Right lobe of liver (tissue), 6 donors: ENCODE results near the gene RASSF7. TPM values are rescaled to one million over a fixed set of nuclear protein-coding genes. Genes with fewer than 3 reads are reported as not detected.

ENCODE experiments used
- ATAC-seq, 4 donors: fragments of 200-7000 bp; cut with Tn5 transposase; one replicate each; pipeline ENCODE4 v1.9.1; 2020; ENCODE audit warnings: mild to moderate bottlenecking in 4 of 4, moderate library complexity in 4 of 4
- DNase-seq, 3 donors: peaks; one replicate each; pipeline ENCODE4 v3.0.0-alpha.2; 2020
- H3K27ac ChIP-seq, 3 donors: fragments of 200-600 bp; one replicate each; pipeline ENCODE4 v1.8.0; 2022
- H3K27me3 ChIP-seq, 2 donors: fragments of 200-600 bp; one replicate each; pipeline ENCODE4 v1.8.0; 2022
- H3K36me3 ChIP-seq, 4 donors: fragments of 200-600 bp; sonication (generic) in 1 of 4; one replicate each; pipeline versions ENCODE4 v1.5.1 to v1.8.0; 2017 to 2022; ENCODE audit warnings: control low read depth in 1 of 4
- H3K4me1 ChIP-seq, 4 donors: fragments of 200-600 bp; sonication (generic) in 1 of 4; one replicate each; pipeline versions ENCODE4 v1.5.1 to v1.8.0; 2017 to 2022; ENCODE audit warnings: control low read depth in 1 of 4
- H3K4me3 ChIP-seq, 3 donors: fragments of 200-600 bp; one replicate each; pipeline ENCODE4 v1.8.0; 2022
- H3K9me3 ChIP-seq, 4 donors: fragments of 200-600 bp; sonication (generic) in 1 of 4; one replicate each; pipeline versions ENCODE4 v1.5.1 to v1.8.0; 2017 to 2022; ENCODE audit warnings: control low read depth in 1 of 4
- POLR2A ChIP-seq: fragments of 450-650 bp; IDR thresholded peaks from one replicate; pipeline ENCODE4 v1.6.1; 2017; ENCODE audit warnings: antibody characterized with exemption, mild to moderate bottlenecking
- WGBS: methylation state at CpG from one replicate; pipeline ENCODE4 v1.1.6; 2018; ENCODE audit warnings: low coverage, low lambda C conversion rate; ENCODE audit not compliant: insufficient coverage; ENCODE audit errors: missing lambda C conversion rate; 5-methylcytosine and 5-hydroxymethylcytosine counted together
- intact Hi-C, 2 donors: fragments of 100-400 bp; cut with DNase I; formaldehyde crosslinking; loops; one replicate each; pipeline versions ENCODE4 v1.11.2 to v1.14.1; 2022
- total RNA-seq, 6 experiments: library from RNA; depleted of rRNA in 2 of 6; stranded (reverse); fragments of >200 nt in 2 of 6; fragmentation: NEBNext Ultra II Directional in 3 of 6; extraction: Animal tissue kit (Norgen Biotek cat#: 25700) in 3 of 6; gene quantifications; one replicate each; pipeline versions ENCODE4 v1.1.0 to v1.2.4, GENCODE V29; 2016 to 2023
- TF ChIP-seq, protein P1 (sequence below), 4 donors: fragments of 200-600 bp in 3 of 4; fragments of 450-650 bp in 1 of 4; IDR thresholded peaks; one replicate each; pipeline versions ENCODE4 v1.5.1 to v1.8.0; 2016 to 2022; ENCODE audit warnings: antibody characterized with exemption in 4 of 4, mild to moderate bottlenecking in 2 of 4
- donor health status: DM: no; HTN: yes; CAD: no.
- donor health status: DM: no; HTN: no; CAD: no.
- donor health status: DM: no; HTN: no; CAD: no.
- donor health status: DM: no; HTN: yes; CAD: no.
- donor health status: DM: no; HTN: yes; CAD: no.

The RASSF7 gene
- total RNA-seq, 6 experiments from 2014 or later: 20.5 to 61.1 (median 39.5) TPM

DNA sequence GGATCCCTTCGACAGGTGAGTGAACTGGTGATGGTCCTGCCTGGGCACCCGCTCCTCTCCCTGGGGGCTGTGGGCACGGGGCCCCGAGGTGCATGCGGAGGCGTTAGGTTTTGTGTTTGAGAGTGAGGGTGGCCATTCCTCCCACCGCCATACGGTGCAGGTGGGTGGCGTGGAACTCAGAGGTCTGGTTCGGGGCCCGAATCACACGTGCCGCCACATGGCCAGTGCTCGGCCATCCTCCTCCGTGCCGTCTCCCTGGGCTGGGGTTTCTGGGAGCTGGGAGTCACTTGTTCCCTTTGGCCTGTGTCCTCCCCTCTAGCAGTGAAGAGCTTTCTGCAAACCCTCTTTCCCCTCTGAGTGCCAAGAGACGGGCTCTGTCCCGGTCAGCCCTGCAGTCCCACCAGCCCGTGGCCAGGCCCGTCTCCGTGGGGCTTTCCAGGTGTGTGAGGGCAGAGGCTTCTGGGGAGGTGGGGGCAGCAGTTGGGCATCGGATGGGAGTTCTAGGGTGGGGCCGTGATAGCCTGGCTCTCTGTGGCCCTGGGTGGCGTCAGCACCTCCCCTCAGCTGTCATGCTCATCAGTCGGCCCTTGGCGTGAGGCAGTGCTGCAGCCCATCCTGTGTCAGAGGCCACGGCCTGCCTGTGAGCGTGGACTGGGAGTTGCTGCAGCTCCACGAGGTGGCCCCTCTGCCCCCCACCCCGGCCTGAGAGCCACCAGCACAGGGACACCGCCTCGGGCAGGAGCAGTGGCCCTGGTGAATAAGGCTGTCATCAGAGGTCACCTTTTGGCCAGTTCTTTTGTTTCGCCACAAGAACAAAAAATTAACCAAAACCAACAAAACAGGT, 44.7 kb downstream of the RASSF7 start:
- H3K27ac ChIP-seq: peak overlapping the region in 1 of 3 donors; percentile 55
- DNase-seq: peak in 1 of 3 donors; percentile 58
- H3K9me3 ChIP-seq: no peaks in the 10 kb centered on the region
- no peak overlapping the region for H3K4me3 ChIP-seq
- WGBS: 46% methylated on average over 2 of the region's 33 CpGs
- intact Hi-C loops: no loop called here
- H3K36me3 ChIP-seq: peaks cover 1 to 91% (median 52%) of the 10 kb centered on the region in 4 donors
- ATAC-seq: peak in 2 of 4 donors; percentile 1 to 2
- TF ChIP-seq, protein P1, sequence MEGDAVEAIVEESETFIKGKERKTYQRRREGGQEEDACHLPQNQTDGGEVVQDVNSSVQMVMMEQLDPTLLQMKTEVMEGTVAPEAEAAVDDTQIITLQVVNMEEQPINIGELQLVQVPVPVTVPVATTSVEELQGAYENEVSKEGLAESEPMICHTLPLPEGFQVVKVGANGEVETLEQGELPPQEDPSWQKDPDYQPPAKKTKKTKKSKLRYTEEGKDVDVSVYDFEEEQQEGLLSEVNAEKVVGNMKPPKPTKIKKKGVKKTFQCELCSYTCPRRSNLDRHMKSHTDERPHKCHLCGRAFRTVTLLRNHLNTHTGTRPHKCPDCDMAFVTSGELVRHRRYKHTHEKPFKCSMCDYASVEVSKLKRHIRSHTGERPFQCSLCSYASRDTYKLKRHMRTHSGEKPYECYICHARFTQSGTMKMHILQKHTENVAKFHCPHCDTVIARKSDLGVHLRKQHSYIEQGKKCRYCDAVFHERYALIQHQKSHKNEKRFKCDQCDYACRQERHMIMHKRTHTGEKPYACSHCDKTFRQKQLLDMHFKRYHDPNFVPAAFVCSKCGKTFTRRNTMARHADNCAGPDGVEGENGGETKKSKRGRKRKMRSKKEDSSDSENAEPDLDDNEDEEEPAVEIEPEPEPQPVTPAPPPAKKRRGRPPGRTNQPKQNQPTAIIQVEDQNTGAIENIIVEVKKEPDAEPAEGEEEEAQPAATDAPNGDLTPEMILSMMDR (IDR thresholded peaks at IDR 0.05): no peak
- TF ChIP-seq POLR2A: no peak
- H3K27me3 ChIP-seq: no peaks in the 10 kb centered on the region
- H3K4me1 ChIP-seq: peaks cover 0 to 29% (median 15%) of the 10 kb centered on the region in 4 donors

DNA sequence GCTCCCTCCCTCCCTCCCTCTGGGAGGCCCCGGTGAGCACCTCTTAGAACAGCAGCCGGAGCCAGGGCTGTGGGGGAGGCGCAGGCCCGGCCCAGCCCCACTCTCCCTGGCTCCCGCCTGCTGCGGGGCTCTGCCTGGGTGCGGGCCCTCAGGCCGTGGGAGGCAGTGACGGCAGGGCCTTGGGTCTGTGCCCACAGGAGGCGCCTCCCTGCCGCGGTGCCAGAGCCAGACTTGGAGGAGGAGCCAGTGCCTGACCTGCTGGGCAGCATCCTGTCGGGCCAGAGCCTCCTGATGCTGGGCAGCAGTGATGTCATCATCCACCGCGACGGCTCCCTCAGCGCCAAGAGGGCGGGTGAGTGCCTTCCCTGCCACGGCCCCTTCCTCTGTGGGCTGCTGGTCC, 45.5 kb downstream of the RASSF7 start:
- Histone ChIP-seq H3K27me3 (no peaks in the 10 kb centered on the region), H3K27ac (peak overlapping the region in 1 of 3 donors; percentile 55), H3K9me3 (no peaks in the 10 kb centered on the region), H3K4me1 (peaks cover 0 to 37% (median 18%) of the 10 kb centered on the region in 4 donors), H3K36me3 (peaks cover 6 to 93% (median 52%) of the 10 kb centered on the region in 4 donors), H3K4me3 (no peak overlapping the region)
- intact Hi-C loops: no loop called here
- ATAC-seq (peak; percentile 76 to 89 (median 82)), DNase-seq (peak; percentile 88 to 94 (median 89))
- no peak for TF ChIP-seq POLR2A
- TF ChIP-seq, protein P1 (IDR thresholded peaks at IDR 0.05): no peak
- whole genome bisulfite sequencing: 18% methylated on average over 2 of the region's 19 CpGs

DNA sequence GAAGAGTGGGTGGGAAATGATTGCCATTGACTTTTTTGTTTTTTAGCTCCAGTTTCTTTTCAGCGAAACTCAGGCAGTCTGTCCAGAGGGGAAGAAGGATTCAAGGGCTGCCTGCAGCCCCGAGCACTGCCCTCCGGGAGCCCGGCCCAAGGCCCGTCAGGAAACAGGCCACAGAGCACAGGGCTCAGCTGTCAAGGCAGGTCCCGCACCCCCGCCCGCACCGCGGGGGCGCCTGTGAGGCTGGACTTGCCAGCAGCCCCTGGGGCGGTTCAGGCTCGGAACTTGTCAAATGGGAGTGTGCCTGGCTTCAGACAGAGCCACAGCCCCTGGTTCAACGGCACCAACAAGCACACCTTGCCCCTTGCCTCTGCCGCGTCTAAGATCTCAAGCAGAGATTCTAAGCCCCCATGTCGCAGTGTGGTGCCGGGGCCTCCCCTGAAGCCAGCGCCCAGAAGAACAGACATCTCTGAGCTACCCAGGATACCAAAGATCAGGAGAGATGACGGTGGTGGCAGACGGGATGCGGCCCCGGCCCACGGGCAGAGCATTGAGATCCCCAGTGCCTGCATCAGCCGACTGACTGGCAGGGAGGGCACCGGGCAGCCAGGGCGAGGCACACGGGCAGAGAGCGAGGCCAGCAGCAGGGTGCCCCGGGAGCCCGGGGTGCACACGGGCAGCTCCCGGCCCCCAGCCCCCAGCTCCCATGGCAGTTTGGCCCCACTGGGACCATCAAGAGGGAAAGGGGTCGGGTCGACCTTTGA, 46.4 kb downstream of the RASSF7 start:
- no peak for DNase-seq
- Histone ChIP-seq H3K27ac (peak overlapping the region in 1 of 3 donors; percentile 36), H3K36me3 (peaks cover 6 to 90% (median 51%) of the 10 kb centered on the region in 4 donors), H3K4me3 (no peak overlapping the region), H3K4me1 (peaks cover 0 to 46% (median 23%) of the 10 kb centered on the region in 4 donors), H3K27me3 (no peaks in the 10 kb centered on the region), H3K9me3 (no peaks in the 10 kb centered on the region)
- intact Hi-C loops: no loop called here
- TF ChIP-seq, protein P1 (IDR thresholded peaks at IDR 0.05): no peak
- TF ChIP-seq POLR2A: no peak
- 88% methylated on average over 6 of the region's 35 CpGs for WGBS
- no peak for ATAC-seq

DNA sequence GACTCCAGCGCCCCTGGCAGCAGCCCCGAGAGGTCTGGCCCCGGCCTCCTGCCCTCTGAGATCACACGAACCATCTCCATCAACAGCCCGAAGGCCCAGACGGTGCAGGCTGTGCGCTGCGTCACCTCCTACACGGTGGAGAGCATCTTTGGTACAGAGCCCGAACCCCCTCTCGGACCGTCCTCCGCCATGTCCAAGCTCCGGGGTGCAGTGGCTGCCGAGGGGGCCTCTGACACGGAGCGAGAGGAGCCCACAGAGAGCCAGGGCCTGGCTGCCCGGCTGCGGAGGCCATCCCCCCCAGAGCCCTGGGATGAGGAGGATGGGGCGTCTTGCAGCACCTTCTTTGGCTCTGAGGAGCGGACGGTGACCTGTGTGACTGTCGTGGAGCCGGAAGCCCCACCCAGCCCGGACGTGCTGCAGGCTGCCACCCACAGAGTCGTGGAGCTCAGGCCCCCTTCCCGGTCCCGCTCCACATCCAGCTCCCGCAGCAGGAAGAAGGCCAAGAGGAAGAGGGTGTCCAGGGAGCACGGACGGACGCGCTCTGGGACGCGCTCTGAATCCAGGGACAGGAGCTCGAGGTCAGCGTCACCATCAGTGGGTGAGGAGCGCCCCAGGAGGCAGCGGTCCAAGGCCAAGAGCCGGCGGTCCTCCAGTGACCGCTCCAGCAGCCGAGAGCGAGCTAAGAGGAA, 47.3 kb downstream of the RASSF7 start:
- ATAC-seq (no peak), DNase-seq (peak in 2 of 3 donors; percentile 55 to 57)
- no peaks in the 10 kb centered on the region for H3K27me3 ChIP-seq
- H3K4me1 ChIP-seq: peaks cover 0 to 52% (median 25%) of the 10 kb centered on the region in 4 donors
- WGBS: 72% methylated on average over 17 of the region's 45 CpGs
- intact Hi-C loops: no loop called here
- no peak overlapping the region for H3K27ac ChIP-seq
- TF ChIP-seq, protein P1 (IDR thresholded peaks at IDR 0.05): no peak
- TF ChIP-seq POLR2A: no peak
- H3K4me3 ChIP-seq: no peak overlapping the region
- no peaks in the 10 kb centered on the region for H3K9me3 ChIP-seq
- H3K36me3 ChIP-seq: peaks cover 6 to 94% (median 54%) of the 10 kb centered on the region in 4 donors
